Left lung (tissue), 14 donors: Measurements from ENCODE around the gene PRTG. TPM values are rescaled to one million over a fixed set of nuclear protein-coding genes. Genes with fewer than 3 reads are reported as not detected.

Experiments used
- ATAC-seq: fragments of 200-7000 bp; cut with Tn5 transposase; one replicate; pipeline ENCODE4 v1.9.1; 2020; ENCODE audit warnings: moderate library complexity
- DNase-seq, 4 donors: peaks; one replicate each; pipeline ENCODE4 v3.0.0-alpha.2; 2013 to 2020
- H3K27ac ChIP-seq, 2 donors: fragments of 200-600 bp; sonication (generic) in 1 of 2; one replicate each; pipeline versions ENCODE4 v1.5.0 to v1.8.0; 2020 to 2021
- H3K27me3 ChIP-seq, 2 donors: fragments of 200-600 bp; sonication (generic) in 1 of 2; one replicate each; pipeline versions ENCODE4 v1.5.0 to v1.8.0; 2020 to 2021
- H3K36me3 ChIP-seq, 2 donors: fragments of 200-600 bp; sonication (generic) in 1 of 2; one replicate each; pipeline versions ENCODE4 v1.5.0 to v1.8.0; 2020 to 2021
- H3K4me1 ChIP-seq, 2 donors: fragments of 200-600 bp; one replicate each; pipeline ENCODE4 v1.8.0; 2021
- H3K4me3 ChIP-seq, 2 donors: fragments of 200-600 bp; sonication (generic) in 1 of 2; one replicate each; pipeline versions ENCODE4 v1.5.0 to v1.8.0; 2020 to 2021; ENCODE audit warnings: mild to moderate bottlenecking in 1 of 2
- H3K9me3 ChIP-seq, 2 donors: fragments of 200-600 bp; sonication (generic) in 1 of 2; one replicate each; pipeline versions ENCODE4 v1.5.0 to v1.8.0; 2020 to 2021
- intact Hi-C, 2 donors: fragments of 100-400 bp; cut with DNase I; formaldehyde crosslinking; loops; one replicate each; pipeline versions ENCODE4 v1.11.2 to v1.14.2; 2022
- long read RNA-seq, 12 donors: library from polyadenylated mRNA in 2 of 12; unstranded in 2 of 12; transcript quantifications; one replicate each; pipeline ENCODE4 v2.0.0 and lab custom pipeline, GENCODE V29; 2019 to 2026
- polyA plus RNA-seq, 6 donors: library from polyadenylated mRNA; unstranded; fragments of 120-200 nt; gene quantifications; one replicate each; pipeline ENCODE4 v1.2.1, GENCODE V29; 2013; ENCODE audit not compliant: insufficient read length in 6 of 6
- total RNA-seq, 2 donors: library from RNA; stranded (reverse); fragmentation: NEBNext Ultra II Directional; extraction: Animal tissue kit (Norgen Biotek cat#: 25700); gene quantifications; one replicate each; pipeline ENCODE4 v1.2.1, GENCODE V29; 2021
- TF ChIP-seq, protein P1 (sequence below), 2 donors: fragments of 200-600 bp; sonication (generic) in 1 of 2; IDR thresholded peaks; one replicate each; pipeline versions ENCODE4 v1.5.0 to v1.8.0; 2021; ENCODE audit warnings: antibody characterized with exemption in 2 of 2
- donor health status: DM: no; HTN: yes; CAD: no.
- donor health status: DM: no; HTN: no; CAD: no.

The PRTG gene, protein sequence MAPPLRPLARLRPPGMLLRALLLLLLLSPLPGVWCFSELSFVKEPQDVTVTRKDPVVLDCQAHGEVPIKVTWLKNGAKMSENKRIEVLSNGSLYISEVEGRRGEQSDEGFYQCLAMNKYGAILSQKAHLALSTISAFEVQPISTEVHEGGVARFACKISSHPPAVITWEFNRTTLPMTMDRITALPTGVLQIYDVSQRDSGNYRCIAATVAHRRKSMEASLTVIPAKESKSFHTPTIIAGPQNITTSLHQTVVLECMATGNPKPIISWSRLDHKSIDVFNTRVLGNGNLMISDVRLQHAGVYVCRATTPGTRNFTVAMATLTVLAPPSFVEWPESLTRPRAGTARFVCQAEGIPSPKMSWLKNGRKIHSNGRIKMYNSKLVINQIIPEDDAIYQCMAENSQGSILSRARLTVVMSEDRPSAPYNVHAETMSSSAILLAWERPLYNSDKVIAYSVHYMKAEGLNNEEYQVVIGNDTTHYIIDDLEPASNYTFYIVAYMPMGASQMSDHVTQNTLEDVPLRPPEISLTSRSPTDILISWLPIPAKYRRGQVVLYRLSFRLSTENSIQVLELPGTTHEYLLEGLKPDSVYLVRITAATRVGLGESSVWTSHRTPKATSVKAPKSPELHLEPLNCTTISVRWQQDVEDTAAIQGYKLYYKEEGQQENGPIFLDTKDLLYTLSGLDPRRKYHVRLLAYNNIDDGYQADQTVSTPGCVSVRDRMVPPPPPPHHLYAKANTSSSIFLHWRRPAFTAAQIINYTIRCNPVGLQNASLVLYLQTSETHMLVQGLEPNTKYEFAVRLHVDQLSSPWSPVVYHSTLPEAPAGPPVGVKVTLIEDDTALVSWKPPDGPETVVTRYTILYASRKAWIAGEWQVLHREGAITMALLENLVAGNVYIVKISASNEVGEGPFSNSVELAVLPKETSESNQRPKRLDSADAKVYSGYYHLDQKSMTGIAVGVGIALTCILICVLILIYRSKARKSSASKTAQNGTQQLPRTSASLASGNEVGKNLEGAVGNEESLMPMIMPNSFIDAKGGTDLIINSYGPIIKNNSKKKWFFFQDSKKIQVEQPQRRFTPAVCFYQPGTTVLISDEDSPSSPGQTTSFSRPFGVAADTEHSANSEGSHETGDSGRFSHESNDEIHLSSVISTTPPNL
- total RNA-seq (10 to 100 TPM in 1 of 2 donors, 1 to 10 TPM in 1; 7.5 to 10.7 TPM), polyA plus RNA-seq (1 to 10 TPM; 6.7 to 9.4 (median 6.8) TPM)
- long read RNA-seq, donor 1, partial matches to known transcripts: 0 of 2 reads
- long read RNA-seq, donor 1, other reads (novel, unspliced or antisense): 0 of 2 reads
- long read RNA-seq, donor 2, partial matches to known transcripts: 0 of 1 reads
- long read RNA-seq, donor 2, other reads (novel, unspliced or antisense): 0 of 1 reads
- long read RNA-seq, donor 3, partial matches to known transcripts: 0 of 1 reads
- long read RNA-seq, donor 3, other reads (novel, unspliced or antisense): 0 of 1 reads
- long read RNA-seq, donor 4: 0 reads
- long read RNA-seq, donor 5, full-length matches to known transcripts: 1 of 1 reads
- long read RNA-seq, donor 5, partial matches to known transcripts: 0 of 1 reads
- long read RNA-seq, donor 5, other reads (novel, unspliced or antisense): 0 of 1 reads
- long read RNA-seq, donor 6: 0 reads
- long read RNA-seq, donor 7: 0 reads
- long read RNA-seq, donor 8: 0 reads
- long read RNA-seq, donor 9: 0 reads
- long read RNA-seq, donor 10, partial matches to known transcripts: 0 of 1 reads
- long read RNA-seq, donor 10, other reads (novel, unspliced or antisense): 0 of 1 reads
- long read RNA-seq, donor 11: 0 reads
- long read RNA-seq, donor 12: 0 reads

DNA sequence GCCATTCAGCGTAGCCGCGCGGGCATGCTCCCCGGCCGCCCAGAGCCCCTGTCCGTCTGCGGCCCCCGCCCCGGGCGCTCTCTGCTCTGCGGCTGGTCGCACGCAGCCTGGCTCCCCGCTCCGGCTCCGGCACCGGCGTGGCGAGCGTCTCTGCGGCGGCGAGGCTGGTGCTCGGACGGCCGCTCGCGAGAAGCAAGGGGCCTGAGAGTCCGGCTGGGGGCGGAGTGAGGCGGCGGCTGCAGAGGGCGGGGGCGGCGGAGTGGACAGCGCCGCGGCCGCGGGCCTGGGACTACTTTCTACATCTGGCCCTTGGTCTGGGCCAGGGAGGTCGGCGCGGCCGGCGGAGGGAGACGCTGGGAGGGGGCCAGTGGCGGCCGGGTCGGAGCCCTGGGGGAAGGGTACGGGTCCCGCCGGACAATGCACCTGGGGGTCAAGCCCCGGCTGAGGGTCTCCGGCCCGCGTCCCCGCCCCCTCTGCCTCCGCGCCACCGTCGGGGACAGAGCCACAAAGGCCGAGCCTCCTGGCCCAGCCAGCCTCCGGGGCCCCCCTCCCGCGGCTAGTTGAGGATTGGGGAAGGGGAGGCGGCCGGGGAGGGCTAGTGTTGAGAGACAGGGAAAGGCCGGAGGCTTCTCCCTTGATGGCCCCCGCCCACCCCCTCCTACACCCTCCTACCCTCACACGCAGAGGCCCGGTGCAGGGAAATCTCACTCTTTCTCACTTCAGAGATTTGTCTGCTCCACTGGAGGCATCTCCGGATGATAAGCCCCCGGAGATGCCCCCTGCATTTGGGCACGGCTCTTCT, at the start of gene PRTG:
Gene PRTG (minus strand): TSS at position 226 of the 802 bp plus-strand sequence. CDS start 221 bp downstream, at position 5.
- Histone ChIP-seq H3K36me3 (no peaks in the 10 kb centered on the region), H3K27me3 (peaks cover 0 to 68% of the 10 kb centered on the region in 2 donors), H3K27ac (peak within 1 kb of the TSS; percentile 67 to 85), H3K4me3 (peak within 1 kb of the TSS; percentile 65 to 92), H3K9me3 (no peaks in the 10 kb centered on the region), H3K4me1 (peaks cover 3 to 22% of the 10 kb centered on the region in 2 donors)
- peak; percentile 95 for ATAC-seq
- peak; percentile 72 to 89 (median 80) for DNase-seq
- intact Hi-C loops: no loop called here
- TF ChIP-seq, protein P1, sequence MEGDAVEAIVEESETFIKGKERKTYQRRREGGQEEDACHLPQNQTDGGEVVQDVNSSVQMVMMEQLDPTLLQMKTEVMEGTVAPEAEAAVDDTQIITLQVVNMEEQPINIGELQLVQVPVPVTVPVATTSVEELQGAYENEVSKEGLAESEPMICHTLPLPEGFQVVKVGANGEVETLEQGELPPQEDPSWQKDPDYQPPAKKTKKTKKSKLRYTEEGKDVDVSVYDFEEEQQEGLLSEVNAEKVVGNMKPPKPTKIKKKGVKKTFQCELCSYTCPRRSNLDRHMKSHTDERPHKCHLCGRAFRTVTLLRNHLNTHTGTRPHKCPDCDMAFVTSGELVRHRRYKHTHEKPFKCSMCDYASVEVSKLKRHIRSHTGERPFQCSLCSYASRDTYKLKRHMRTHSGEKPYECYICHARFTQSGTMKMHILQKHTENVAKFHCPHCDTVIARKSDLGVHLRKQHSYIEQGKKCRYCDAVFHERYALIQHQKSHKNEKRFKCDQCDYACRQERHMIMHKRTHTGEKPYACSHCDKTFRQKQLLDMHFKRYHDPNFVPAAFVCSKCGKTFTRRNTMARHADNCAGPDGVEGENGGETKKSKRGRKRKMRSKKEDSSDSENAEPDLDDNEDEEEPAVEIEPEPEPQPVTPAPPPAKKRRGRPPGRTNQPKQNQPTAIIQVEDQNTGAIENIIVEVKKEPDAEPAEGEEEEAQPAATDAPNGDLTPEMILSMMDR (IDR thresholded peaks at IDR 0.05): no peak

DNA sequence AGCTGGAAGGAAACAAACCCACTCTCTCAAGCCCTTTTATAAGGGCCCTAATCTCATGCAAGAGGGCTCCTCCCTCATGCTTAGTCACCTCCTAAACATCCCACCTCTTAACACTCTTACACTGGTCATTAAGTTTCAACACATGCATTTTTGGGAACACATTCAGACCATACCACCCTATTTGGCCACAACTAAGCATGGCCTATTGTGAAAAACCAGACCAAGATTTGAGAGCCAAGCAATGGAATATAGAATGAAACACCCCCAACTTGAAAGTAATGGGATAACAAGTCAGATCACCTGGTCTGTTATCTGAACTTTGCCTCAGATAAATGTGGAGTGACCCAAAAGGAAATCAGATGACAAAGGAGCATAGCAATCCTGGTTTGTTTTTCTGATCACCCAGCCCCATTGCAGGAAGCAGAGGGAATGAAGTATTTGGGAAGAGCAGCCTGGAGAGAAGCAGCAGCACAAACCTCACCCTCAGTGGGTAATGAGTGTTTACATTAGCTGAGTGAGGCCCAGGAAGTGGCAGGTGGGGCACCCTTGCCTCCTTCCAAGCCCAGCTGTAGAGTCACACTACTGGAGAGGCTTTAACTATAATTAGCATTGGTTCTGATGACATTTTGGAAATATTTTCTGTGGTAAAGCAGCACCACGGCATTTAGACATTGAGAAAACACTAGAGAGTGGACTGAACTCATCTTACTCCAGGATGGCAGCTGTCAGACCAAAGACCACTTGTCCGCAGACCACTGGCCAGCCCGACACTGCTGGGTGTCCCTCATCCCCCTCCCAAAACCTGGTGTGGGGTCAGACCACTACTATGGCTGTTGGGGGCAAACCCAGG, 48.8 kb upstream of the PRTG start:
- H3K27ac ChIP-seq: peak overlapping the region; percentile 61 to 85
- no peak overlapping the region for H3K4me3 ChIP-seq
- ATAC-seq (peak; percentile 96), DNase-seq (peak in 2 of 4 donors; percentile 26 to 69)
- intact Hi-C loops: loop anchor here in 1 of 2 donors (10.0 kb wide), 1 partner anchor 137 kb away; no protein-coding TSS in a partner anchor
- H3K36me3 ChIP-seq: no peaks in the 10 kb centered on the region
- peaks cover 0 to 5% of the 10 kb centered on the region in 2 donors for H3K4me1 ChIP-seq
- peaks cover 0 to 8% of the 10 kb centered on the region in 2 donors for H3K9me3 ChIP-seq
- TF ChIP-seq, protein P1 (IDR thresholded peaks at IDR 0.05): no peak
- no peaks in the 10 kb centered on the region for H3K27me3 ChIP-seq

DNA sequence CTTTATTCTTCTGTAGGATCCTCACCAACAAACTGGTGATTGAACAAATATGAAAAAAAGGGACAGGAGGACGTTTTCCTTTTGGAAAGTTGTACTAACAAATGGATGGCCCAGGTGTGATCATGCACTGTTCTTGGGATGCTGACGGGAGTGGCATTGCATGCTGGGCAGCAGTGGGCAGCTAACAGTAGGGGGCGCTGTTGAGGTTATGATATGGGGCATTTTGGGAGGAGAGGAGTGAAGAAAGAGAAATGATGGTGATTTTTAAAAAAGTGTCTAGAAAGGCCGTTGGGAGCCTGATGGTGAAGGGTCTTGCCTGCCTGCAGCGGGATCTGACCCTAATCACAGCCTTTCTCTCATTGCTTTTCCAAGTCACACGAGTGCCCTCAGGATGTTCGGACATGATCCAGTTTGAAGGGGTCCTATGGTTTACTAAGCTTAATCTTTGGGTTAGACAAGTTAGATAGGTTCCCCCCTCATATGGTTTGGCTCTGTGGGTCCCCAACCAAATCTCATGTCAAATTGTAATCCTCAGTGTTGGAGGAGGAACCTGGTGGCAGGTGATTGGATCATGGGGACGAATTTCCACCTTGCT, 46.2 kb upstream of the PRTG start:
- peaks cover 0 to 5% of the 10 kb centered on the region in 2 donors for H3K4me1 ChIP-seq
- H3K9me3 ChIP-seq: peaks cover 0 to 6% of the 10 kb centered on the region in 2 donors
- no peak for DNase-seq
- ATAC-seq: no peak
- TF ChIP-seq, protein P1 (IDR thresholded peaks at IDR 0.05): peak; percentile 16 to 40
- intact Hi-C loops: no loop called here
- H3K36me3 ChIP-seq: no peaks in the 10 kb centered on the region
- H3K27me3 ChIP-seq: no peaks in the 10 kb centered on the region
- H3K27ac ChIP-seq: no peak overlapping the region
- no peak overlapping the region for H3K4me3 ChIP-seq
